ENCODE data around the gene GALNT9.

DNA sequence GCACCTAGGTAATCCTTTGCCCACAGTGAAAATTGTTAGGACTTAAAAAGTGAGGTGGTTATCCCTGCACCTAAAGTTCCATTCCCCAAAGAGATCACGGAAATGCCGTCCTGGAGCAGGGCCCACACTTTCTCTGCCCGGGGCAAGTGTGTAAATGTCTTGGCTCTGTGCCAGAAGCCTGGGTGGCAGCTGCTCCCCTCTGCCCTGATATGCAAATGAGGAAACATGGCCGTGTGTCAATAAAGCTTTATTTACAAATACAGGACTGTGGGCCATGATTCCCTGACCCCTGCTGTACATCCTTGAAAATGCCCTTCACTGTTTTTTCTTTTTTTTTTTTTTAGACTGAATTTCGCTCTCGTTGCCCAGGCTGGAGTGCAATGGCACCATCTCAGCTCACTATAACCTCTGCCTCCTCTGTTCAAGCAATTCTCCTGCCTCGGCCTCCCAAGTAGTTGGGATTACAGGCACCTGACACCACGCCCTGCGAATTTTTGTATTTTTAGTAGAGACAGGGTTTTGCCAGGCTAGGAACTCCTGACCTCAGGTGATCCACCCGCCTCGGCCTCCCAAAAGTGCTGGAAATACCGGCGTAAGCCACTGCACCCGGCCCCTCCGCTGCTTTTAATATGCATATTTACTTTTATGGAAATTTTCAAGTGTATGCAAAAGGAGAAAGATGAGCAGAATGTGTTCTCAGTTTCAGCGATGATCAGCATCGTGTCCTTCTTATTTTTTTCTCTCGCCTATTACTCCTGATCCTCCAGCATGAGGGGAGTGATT is 75.5 kb downstream of the GALNT9 start:
- no peak for TF ChIP-seq POLR2A (IDR thresholded peaks at IDR 0.05)
- TF ChIP-seq, protein P1, sequence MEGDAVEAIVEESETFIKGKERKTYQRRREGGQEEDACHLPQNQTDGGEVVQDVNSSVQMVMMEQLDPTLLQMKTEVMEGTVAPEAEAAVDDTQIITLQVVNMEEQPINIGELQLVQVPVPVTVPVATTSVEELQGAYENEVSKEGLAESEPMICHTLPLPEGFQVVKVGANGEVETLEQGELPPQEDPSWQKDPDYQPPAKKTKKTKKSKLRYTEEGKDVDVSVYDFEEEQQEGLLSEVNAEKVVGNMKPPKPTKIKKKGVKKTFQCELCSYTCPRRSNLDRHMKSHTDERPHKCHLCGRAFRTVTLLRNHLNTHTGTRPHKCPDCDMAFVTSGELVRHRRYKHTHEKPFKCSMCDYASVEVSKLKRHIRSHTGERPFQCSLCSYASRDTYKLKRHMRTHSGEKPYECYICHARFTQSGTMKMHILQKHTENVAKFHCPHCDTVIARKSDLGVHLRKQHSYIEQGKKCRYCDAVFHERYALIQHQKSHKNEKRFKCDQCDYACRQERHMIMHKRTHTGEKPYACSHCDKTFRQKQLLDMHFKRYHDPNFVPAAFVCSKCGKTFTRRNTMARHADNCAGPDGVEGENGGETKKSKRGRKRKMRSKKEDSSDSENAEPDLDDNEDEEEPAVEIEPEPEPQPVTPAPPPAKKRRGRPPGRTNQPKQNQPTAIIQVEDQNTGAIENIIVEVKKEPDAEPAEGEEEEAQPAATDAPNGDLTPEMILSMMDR (IDR thresholded peaks at IDR 0.05), result no peak
- TF ChIP-seq POLR2AphosphoS5 (IDR thresholded peaks at IDR 0.05), result no peak

Measured in sigmoid colon (tissue), 4 donors.